ENCODE data around the gene PODXL2.

GRCh38 chr3:127618891-127619290 lies 10.1 kb upstream of the PODXL2 start:
- no peak for TF ChIP-seq ERG (CRISPR knock-in tag; IDR thresholded peaks at IDR 0.05)
- no peak for TF ChIP-seq CTCF (IDR thresholded peaks at IDR 0.05)
- TF ChIP-seq NFYB (CRISPR knock-in tag; conservative IDR thresholded peaks at IDR 0.05; ENCODE audit: low read depth) = no peak
